Fibroblast of skin of right quadriceps (primary cell): Measurements from ENCODE around the gene GLG1.
A peak's percentile ranks its signal among the peaks of the same experiment; 100 is the strongest.
"Not testable (repeated sequence)": the region's sequence is repeated elsewhere in the genome, so short reads cannot be mapped to it uniquely, and the experiment has no call there.

Experiments
- DNase-seq: peaks from one replicate; pipeline ENCODE4 v3.0.0-alpha.2; 2013

Gene GLG1

DNA sequence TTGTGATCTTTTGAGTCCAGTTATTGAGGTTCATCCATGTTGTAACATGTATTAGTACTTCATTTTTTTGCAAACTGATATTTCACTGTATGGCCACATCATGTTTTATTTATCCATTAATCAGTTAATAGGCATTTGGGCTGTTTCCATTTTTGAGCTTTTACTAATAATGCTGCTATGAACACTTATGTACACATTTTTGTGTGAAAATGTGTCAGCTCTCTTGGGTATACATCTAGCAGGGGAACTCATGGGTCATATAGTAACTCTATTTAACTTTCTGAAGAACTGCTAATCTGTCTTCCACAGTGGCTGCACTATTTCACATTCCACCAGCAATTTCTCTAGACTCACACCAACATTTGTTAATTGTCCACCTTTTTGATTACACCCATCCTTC, 82.0 kb downstream of the GLG1 start:
- peak; percentile 9 for DNase-seq

- DNase-seq, result no peak
Measured at GRCh38 chr16:74524117-74524516, 82.8 kb downstream of the GLG1 start.

GRCh38 chr16:74523706-74524105, 83.2 kb downstream of the GLG1 start:
- DNase-seq, result not testable (repeated sequence)

DNA sequence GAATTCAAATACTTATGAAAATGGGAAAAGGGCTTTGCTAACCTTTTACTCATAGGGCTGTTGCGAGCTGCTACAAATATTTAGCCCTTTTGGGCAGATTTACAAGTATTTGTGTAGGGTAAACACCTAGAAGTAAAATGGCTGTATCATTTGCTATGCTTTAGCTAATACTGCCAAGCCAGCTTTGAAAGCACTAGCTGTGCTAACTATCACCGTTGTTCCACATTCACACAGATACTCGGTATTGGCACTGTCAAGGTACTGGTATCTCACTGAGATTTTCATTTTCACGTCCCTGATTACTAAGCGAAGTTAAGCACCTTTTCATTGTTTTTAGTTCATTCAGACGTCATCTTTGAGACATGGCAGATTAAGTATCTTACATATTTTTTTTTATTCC, 84.8 kb downstream of the GLG1 start:
- DNase-seq, result no peak

DNA sequence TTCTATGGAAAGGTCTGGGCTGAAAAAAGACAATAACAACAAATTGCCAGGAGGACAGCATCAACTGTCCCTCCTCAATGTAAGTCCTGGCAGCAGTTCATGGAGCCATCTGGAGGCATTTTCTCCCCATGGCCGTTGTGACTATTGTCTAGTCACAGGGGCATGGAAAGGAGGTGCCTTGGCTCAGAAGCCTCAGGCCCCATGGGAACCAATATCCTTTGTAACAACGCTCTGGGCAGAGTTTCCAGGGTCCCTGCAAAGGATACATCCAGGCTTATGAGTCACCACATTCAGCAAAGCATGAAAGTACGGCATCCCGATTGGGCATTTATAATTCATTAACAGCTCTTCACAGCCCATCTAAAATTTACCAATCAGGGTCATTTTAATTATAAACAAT, 85.2 kb downstream of the GLG1 start:
- DNase-seq, result peak; percentile 34

- not testable (repeated sequence) for DNase-seq
Measured at GRCh38 chr16:74518934-74519333, 88.0 kb downstream of the GLG1 start.

- DNase-seq, result no peak
Measured at GRCh38 chr16:74511961-74512360, 95.0 kb downstream of the GLG1 start.

- DNase-seq, result no peak
Measured at GRCh38 chr16:74505011-74505410, 101.9 kb downstream of the GLG1 start.

- DNase-seq, result no peak
Measured at GRCh38 chr16:74503412-74503811, 103.5 kb downstream of the GLG1 start.

GRCh38 chr16:74501484-74502478, 105.1 kb downstream of the GLG1 start:
- DNase-seq, result no peak

GRCh38 chr16:74500907-74501306, 106.0 kb downstream of the GLG1 start:
- no peak for DNase-seq

DNA sequence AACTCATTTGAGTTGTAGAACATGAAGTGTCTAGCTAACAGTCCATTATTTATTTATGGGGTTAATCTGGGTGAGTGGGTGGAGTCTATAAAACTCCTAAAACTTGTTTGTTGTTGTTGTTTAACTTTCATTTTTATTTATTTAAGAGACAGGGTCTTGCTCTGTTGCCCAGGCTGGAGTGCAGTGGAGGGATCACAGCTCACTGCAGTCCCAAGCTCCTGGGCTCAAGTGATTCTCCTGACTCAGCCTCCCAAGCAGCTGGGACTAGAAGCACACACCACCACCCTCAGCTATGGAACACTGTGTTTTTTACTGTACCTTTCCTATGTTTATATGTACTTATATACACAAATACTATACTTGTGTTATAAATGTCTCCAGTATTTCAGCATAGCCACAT, 107.8 kb downstream of the GLG1 start:
- DNase-seq, result no peak

- DNase-seq, result no peak
Measured at GRCh38 chr16:74497761-74498160, 109.2 kb downstream of the GLG1 start.

- no peak for DNase-seq
Measured at GRCh38 chr16:74496054-74496453, 110.9 kb downstream of the GLG1 start.

DNA sequence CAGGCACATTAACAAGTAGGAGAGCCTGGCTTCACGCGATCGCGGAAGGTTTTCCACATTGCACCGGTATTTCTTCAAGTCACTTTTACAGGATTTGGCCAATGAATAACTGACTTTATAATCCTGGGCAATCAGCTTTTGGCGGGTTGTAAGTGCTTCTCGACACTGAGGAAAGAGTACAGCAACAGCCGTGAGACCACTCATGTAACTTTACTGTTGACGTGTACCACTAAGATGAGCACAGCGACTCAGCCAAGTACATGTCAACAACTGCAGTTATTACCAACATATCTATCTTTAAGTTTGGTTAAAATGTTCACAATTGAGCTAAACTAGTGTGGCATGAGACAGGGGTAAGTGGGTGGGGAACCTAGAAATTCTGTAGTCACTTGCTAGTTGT, 113.9 kb downstream of the GLG1 start:
- no peak for DNase-seq

GRCh38 chr16:74487634-74488495, 119.0 kb downstream of the GLG1 start:
- DNase-seq, result no peak

GRCh38 chr16:74485916-74486315, 121.0 kb downstream of the GLG1 start:
- DNase-seq, result no peak

DNA sequence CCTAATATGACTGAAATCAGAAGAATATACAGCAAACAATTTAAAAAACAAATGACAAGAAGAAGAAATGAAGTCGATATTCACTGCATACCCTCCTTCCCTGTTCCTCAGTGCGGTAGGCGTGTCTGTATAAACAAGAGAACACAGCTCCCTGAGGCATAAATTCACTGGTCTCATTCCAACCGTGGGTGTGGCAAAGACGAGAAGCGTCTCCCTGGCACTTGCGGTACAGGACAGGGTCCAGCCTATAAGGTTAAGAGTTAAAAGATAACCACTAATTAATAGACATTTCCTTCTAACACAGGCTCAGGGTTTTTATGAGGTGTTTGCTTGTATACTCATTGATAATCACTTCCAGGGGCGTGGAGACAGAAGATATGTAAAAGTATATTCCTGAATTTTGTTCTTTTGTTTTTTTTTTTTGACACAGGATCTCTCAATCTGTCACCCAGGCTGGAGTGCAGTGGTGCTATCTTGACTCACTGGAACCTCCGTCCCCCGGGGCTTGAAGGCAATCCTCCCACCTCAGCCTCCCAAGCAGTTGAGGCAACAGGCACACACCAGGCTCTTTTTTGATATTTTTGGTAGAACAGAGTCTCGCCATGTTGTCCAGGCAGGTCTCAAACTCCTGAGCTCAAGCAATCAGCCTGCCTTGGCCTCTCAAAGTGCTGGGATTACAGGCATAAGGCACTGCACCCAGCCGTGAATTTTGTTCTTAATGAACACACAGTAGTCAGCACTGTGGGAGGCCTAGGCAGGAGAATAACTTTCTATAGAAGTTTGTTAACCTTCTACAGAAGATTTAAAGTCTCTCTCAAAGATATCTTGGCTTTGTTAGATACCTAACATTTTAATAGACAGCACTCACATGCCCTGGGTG, 126.5 kb downstream of the GLG1 start:
- no peak for DNase-seq

DNA sequence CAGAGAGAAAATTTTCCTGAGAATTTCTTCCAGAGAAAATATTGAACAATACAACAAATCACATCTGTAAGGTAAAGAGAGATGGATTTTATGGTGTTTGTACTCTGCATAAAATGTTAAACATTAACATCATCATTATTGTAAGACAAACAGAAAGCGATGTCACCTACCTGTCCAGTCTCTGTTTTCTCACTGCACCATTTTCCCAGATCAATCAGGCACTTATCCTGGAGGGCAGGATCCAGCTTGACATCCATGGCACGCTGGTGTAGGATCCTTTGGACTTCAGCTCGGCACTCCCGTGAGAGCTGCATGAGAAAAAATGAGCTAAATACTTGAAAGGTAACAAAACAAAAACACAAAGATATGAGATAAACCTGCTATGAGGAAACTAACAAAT, 129.7 kb downstream of the GLG1 start:
- DNase-seq, result no peak

DNA sequence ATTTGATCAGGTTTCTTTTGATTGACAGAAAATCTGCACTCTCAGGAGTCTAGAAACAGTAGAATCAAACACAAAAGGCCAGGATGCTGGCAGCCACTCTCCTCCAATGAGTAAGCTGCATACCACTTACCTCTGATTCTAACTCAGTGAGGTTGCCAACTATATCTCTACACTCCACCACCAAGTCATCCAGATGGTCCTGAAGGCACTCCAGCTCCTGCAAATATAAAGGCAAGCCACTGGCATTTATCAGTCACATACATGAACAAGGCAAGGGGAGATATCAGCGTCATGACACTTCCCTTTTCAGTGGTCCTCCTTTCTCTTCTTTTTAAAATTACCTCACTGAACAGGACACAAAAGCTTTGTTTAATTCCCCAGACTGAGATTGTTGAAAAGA, 132.5 kb downstream of the GLG1 start:
- DNase-seq, result no peak

- no peak for DNase-seq
Measured at GRCh38 chr16:74472540-74472939, 134.4 kb downstream of the GLG1 start.

GRCh38 chr16:74472010-74472409, 134.9 kb downstream of the GLG1 start:
- no peak for DNase-seq
